ENCODE results near the gene KCTD3. TPM values are rescaled to one million over a fixed set of nuclear protein-coding genes. Genes with fewer than 3 reads are reported as not detected.

KCTD3 gene
- total RNA-seq, 1 experiment from 2014 or later = 53.6 TPM

- no peaks in the 10 kb centered on the region for H4K20me1 ChIP-seq (ENCODE audit: insufficient read depth)
- no peak overlapping the region for H2AFZ ChIP-seq
- H3K27me3 ChIP-seq (ENCODE audit: insufficient read depth, low read depth) = no peaks in the 10 kb centered on the region
- BruUV-seq (replicated peaks) = no TSS peak
- peaks cover 3% of the 10 kb centered on the region; the same call in 1 of the 2 replicates for H3K79me2 ChIP-seq (ENCODE audit: low read depth)
- 0 out of 2 replicates have a peak, but pooled peaks cover 3% of the 10 kb centered on the region for H3K9me3 ChIP-seq (ENCODE audit: insufficient read depth, low read depth)
- CTCF ChIA-PET = no interaction called here
- no peaks in the 10 kb centered on the region for H3K9me2 ChIP-seq (ENCODE audit: insufficient read depth)
- TF ChIP-seq EZH2 (IDR thresholded peaks at IDR 0.05; ENCODE audit: low read depth) (no peak), CTCF (conservative IDR thresholded peaks at IDR 0.05) (no peak)
- peak overlapping the region; percentile 23; the same call in 1 of the 2 replicates for H3K27ac ChIP-seq
- intact Hi-C loops (cut with micrococcal nuclease; ENCODE audit: unreplicated experiment) = loop anchor here (10.0 kb wide), 1 partner anchor 936 kb away; no protein-coding TSS in a partner anchor
- H3K4me1 ChIP-seq (replicated peaks; ENCODE audit: insufficient read depth) = peaks cover 10% of the 10 kb centered on the region
- no peak for DNase-seq
- no peak overlapping the region for H3K4me3 ChIP-seq
- no peaks in the 10 kb centered on the region for H3F3A ChIP-seq (ENCODE audit: insufficient read depth, low read depth)
- POLR2A ChIA-PET (ENCODE audit: unreplicated experiment) = interaction anchor here (0.6 kb wide), 1 partner anchor 964 kb away, joined by 10 read pairs; no protein-coding TSS in a partner anchor
- no peak overlapping the region for H3K4me2 ChIP-seq
- H3K36me3 ChIP-seq (ENCODE audit: low read depth) = peaks cover 25% of the 10 kb centered on the region
These were observed 33.2 kb downstream of the KCTD3 start for GRCh38 chr1:215600258-215600792.

GRCh38 chr1:215600867-215601266 is 33.8 kb downstream of the KCTD3 start:
- Histone ChIP-seq H3K4me3 (no peak overlapping the region), H3K4me1 (replicated peaks; ENCODE audit: insufficient read depth) (peaks cover 4% of the 10 kb centered on the region), H3K9me3 (ENCODE audit: insufficient read depth, low read depth) (0 out of 2 replicates have a peak, but pooled peaks cover 3% of the 10 kb centered on the region), H3K27ac (no peak overlapping the region), H3K27me3 (ENCODE audit: insufficient read depth, low read depth) (no peaks in the 10 kb centered on the region), H3K79me2 (ENCODE audit: low read depth) (peaks cover 3% of the 10 kb centered on the region; the same call in 1 of the 2 replicates), H2AFZ (no peak overlapping the region), H3F3A (ENCODE audit: insufficient read depth, low read depth) (no peaks in the 10 kb centered on the region), H3K36me3 (ENCODE audit: low read depth) (peaks cover 20% of the 10 kb centered on the region), H3K9me2 (ENCODE audit: insufficient read depth) (no peaks in the 10 kb centered on the region), H4K20me1 (ENCODE audit: insufficient read depth) (no peaks in the 10 kb centered on the region), H3K4me2 (no peak overlapping the region)
- CTCF ChIA-PET = no interaction called here
- BruUV-seq (replicated peaks) = no TSS peak
- intact Hi-C loops (cut with micrococcal nuclease; ENCODE audit: unreplicated experiment) = loop anchor here (10.0 kb wide), 1 partner anchor 936 kb away; no protein-coding TSS in a partner anchor
- no peak for DNase-seq
- TF ChIP-seq EZH2 (IDR thresholded peaks at IDR 0.05; ENCODE audit: low read depth) (no peak), CTCF (conservative IDR thresholded peaks at IDR 0.05) (no peak)
- POLR2A ChIA-PET (ENCODE audit: unreplicated experiment) = no interaction called here

- no peak for DNase-seq
- intact Hi-C loops (cut with micrococcal nuclease; ENCODE audit: unreplicated experiment) = loop anchor here (10.0 kb wide), 1 partner anchor 936 kb away; no protein-coding TSS in a partner anchor
- no peaks in the 10 kb centered on the region for H3F3A ChIP-seq (ENCODE audit: insufficient read depth, low read depth)
- no peak overlapping the region for H2AFZ ChIP-seq
- peaks cover 18% of the 10 kb centered on the region for H3K36me3 ChIP-seq (ENCODE audit: low read depth)
- TF ChIP-seq EZH2 (IDR thresholded peaks at IDR 0.05; ENCODE audit: low read depth) (no peak), CTCF (conservative IDR thresholded peaks at IDR 0.05) (no peak)
- H3K9me3 ChIP-seq (ENCODE audit: insufficient read depth, low read depth) = 0 out of 2 replicates have a peak, but pooled peaks cover 3% of the 10 kb centered on the region
- no peaks in the 10 kb centered on the region for H4K20me1 ChIP-seq (ENCODE audit: insufficient read depth)
- no peaks in the 10 kb centered on the region for H3K27me3 ChIP-seq (ENCODE audit: insufficient read depth, low read depth)
- H3K27ac ChIP-seq = no peak overlapping the region
- H3K79me2 ChIP-seq (ENCODE audit: low read depth) = peaks cover 4% of the 10 kb centered on the region
- BruUV-seq (replicated peaks) = no TSS peak
- ChIA-PET CTCF (no interaction called here), POLR2A (ENCODE audit: unreplicated experiment) (no interaction called here)
- H3K4me2 ChIP-seq = no peak overlapping the region
- H3K9me2 ChIP-seq (ENCODE audit: insufficient read depth) = no peaks in the 10 kb centered on the region
- peaks cover under 1% of the 10 kb centered on the region; the same call in 1 of the 2 replicates for H3K4me1 ChIP-seq (replicated peaks; ENCODE audit: insufficient read depth)
- no peak overlapping the region for H3K4me3 ChIP-seq
These were observed 34.2 kb downstream of the KCTD3 start for GRCh38 chr1:215601276-215601675.

All from PC-9 (cell line).